H1 (cell line): ENCODE data around the gene MEF2A. TPM values are rescaled to one million over a fixed set of nuclear protein-coding genes. Genes with fewer than 3 reads are reported as not detected.

Experiments used
- RNF2 ChIP-seq: fragments of 200-900, 300-1000 bp; sonication (generic); IDR thresholded peaks from 2 replicates; pipeline ENCODE4 v1.7.1; 2016; ENCODE audit warnings: borderline replicate concordance, low read depth, mild to moderate bottlenecking, antibody characterized with exemption, low read length; ENCODE audit not compliant: poor library complexity, severe bottlenecking; ENCODE audit errors: missing control alignments
- SUZ12 ChIP-seq: fragments of 200-600 bp; sonication (generic); IDR thresholded peaks from 2 replicates; pipeline ENCODE4 v1.6.1; 2012; ENCODE audit warnings: mild to moderate bottlenecking, inconsistent platforms, low read length, moderate library complexity, mixed read lengths
- polyA plus RNA-seq, 7 experiments: library from polyadenylated mRNA; depleted of rRNA in 3 of 7; stranded (reverse) in 5 of 7; unstranded in 2 of 7; fragments of >200 nt in 5 of 7; fragments of 200-250 nt in 2 of 7; gene quantifications; 1 replicate in 5 of 7; 2 replicates in 1 of 7; 4 replicates in 1 of 7; pipeline versions ENCODE4 v1.2.1 to v1.2.3, GENCODE V29; 2011 to 2013; ENCODE audit warnings: missing spikeins in 2 of 7, mixed read lengths in 2 of 7
- total RNA-seq: library from RNA; stranded (reverse); fragmentation: NEBNext Ultra II Directional; extraction: Animal tissue kit (Norgen Biotek cat#: 25700); gene quantifications from 2 replicates; pipeline ENCODE4 v1.2.1, GENCODE V29; 2021
- TF ChIP-seq, protein P1 (sequence below): IDR thresholded peaks from 2 replicates; pipeline ENCODE4 v1.6.1; 2012; ENCODE audit warnings: inconsistent platforms
- TF ChIP-seq, protein P2 (sequence below): IDR thresholded peaks from 2 replicates; pipeline ENCODE4 v1.6.1; 2011; ENCODE audit warnings: low read length, improper control_type of control experiment

The MEF2A gene
- total and polyA plus RNA-seq, 2 of the 8 experiments (the other 6 are each of a cell fraction or from before 2014, with no cell fraction given) = 15.6 to 22.5 TPM

DNA sequence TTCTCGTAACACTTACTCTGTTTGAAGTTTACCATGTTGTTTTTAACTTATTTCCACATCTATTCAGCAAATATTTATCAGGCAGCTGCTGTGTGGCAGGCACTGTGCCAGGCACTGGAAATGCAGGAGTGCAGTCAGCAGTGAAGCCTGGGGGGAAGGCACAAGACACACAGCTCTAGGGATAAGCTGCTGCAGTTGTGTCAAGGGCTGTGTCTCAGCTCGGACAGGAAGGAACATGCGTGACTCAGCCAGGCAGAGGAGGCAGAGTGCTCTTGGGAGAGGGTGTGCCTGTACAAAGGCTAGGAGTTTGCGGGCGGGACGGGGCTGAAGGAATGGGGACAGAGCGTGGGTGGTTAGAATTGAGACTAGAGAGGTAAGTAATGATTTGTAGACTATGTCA lies 142.8 kb downstream of the MEF2A start (continued):
- TF ChIP-seq, protein P1, sequence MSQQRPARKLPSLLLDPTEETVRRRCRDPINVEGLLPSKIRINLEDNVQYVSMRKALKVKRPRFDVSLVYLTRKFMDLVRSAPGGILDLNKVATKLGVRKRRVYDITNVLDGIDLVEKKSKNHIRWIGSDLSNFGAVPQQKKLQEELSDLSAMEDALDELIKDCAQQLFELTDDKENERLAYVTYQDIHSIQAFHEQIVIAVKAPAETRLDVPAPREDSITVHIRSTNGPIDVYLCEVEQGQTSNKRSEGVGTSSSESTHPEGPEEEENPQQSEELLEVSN = no peak
- no peak for TF ChIP-seq SUZ12
- TF ChIP-seq RNF2 = no peak
- TF ChIP-seq, protein P2, sequence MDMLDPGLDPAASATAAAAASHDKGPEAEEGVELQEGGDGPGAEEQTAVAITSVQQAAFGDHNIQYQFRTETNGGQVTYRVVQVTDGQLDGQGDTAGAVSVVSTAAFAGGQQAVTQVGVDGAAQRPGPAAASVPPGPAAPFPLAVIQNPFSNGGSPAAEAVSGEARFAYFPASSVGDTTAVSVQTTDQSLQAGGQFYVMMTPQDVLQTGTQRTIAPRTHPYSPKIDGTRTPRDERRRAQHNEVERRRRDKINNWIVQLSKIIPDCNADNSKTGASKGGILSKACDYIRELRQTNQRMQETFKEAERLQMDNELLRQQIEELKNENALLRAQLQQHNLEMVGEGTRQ = no peak
- TF ChIP-seq, all 59 proteins: peak for 0
